ENCODE results near the gene MAGEB2. TPM values are rescaled to one million over a fixed set of nuclear protein-coding genes. Genes with fewer than 3 reads are reported as not detected.

Gene MAGEB2
- total and polyA plus RNA-seq, 2 donors (not counting 1 experiment from before 2014, with no cell fraction given) = not detected

GRCh38 chrX:30181353-30181752, 34.0 kb upstream of the MAGEB2 start:
- no peaks in the 10 kb centered on the region for H3K4me1 Mint-ChIP-seq

GRCh38 chrX:30183554-30183953, 31.8 kb upstream of the MAGEB2 start:
- H3K79me2 ChIP-seq (ENCODE audit: control insufficient read depth, insufficient read depth, low read length) = no peaks in the 10 kb centered on the region
- H3K27ac ChIP-seq (ENCODE audit: low read length in 2 of 2) = no peak overlapping the region
- H3K36me3 ChIP-seq (replicated peaks in 1 of 2; ENCODE audit: control extremely low read depth in 1 of 2, control insufficient read depth in 1 of 2, extremely low read depth in 1 of 2, insufficient read depth in 2 of 2, low read length in 1 of 2) = no peaks in the 10 kb centered on the region
- no peak for ATAC-seq (ENCODE audit: low read depth)
- POLR2A ChIA-PET = no interaction called here
- no peaks in the 10 kb centered on the region for H3K9me3 ChIP-seq (ENCODE audit: control extremely low read depth in 1 of 3, control insufficient read depth in 2 of 3, insufficient read depth in 1 of 3, low read length in 2 of 3)
- H2AFZ ChIP-seq (ENCODE audit: insufficient read depth, low read depth, low read length, poor library complexity, severe bottlenecking) = no peak overlapping the region
- WGBS (ENCODE audit: insufficient coverage) = no CpG with 5 or more reads among the region's 3 CpGs
- H3K4me1 ChIP-seq (ENCODE audit: control insufficient read depth in 2 of 2, insufficient read depth in 2 of 2, low read length in 2 of 2) = no peaks in the 10 kb centered on the region
- intact Hi-C loops (cut with micrococcal nuclease) = no loop called here
- DNase-seq = no peak
- no peak overlapping the region for H3K4me3 ChIP-seq (ENCODE audit: control extremely low read depth in 1 of 5, extremely low read depth in 1 of 5, insufficient read depth in 1 of 5, low read depth in 2 of 5, low read length in 4 of 5)
- H3K27me3 ChIP-seq (replicated peaks in 1 of 4; ENCODE audit: control extremely low read depth in 1 of 4, control insufficient read depth in 3 of 4, insufficient read depth in 4 of 4, low read length in 3 of 4) = no peaks in the 10 kb centered on the region
- no peaks in the 10 kb centered on the region for H3K9me3 Mint-ChIP-seq (ENCODE audit: insufficient read depth)
- H3K9ac ChIP-seq (ENCODE audit: low read length) = no peak overlapping the region
- H3K27me3 Mint-ChIP-seq = peaks cover 5% of the 10 kb centered on the region
- no peaks in the 10 kb centered on the region for H3K4me1 Mint-ChIP-seq
- no peak overlapping the region for H3K4me3 Mint-ChIP-seq
- H4K20me1 ChIP-seq (ENCODE audit: control insufficient read depth, insufficient read depth, low read length, poor library complexity, severe bottlenecking) = no peaks in the 10 kb centered on the region
- H3K4me2 ChIP-seq (replicated peaks; ENCODE audit: low read depth, low read length, poor library complexity, severe bottlenecking) = no peak overlapping the region
- CTCF ChIA-PET = no interaction called here
- TF ChIP-seq EZH2 (IDR thresholded peaks at IDR 0.05; ENCODE audit: borderline replicate concordance, insufficient read depth, low read depth, low read length, poor library complexity, severe bottlenecking) (no peak), CTCF (IDR thresholded peaks at IDR 0.05) (no peak)
- no peak overlapping the region for H3K27ac Mint-ChIP-seq

More at GRCh38 chrX:30181353-30181752, 34.0 kb upstream of the MAGEB2 start:
- H3K79me2 ChIP-seq (ENCODE audit: control insufficient read depth, insufficient read depth, low read length) = no peaks in the 10 kb centered on the region
- Mint-ChIP-seq H3K27ac (no peak overlapping the region), H3K4me3 (no peak overlapping the region), H3K9me3 (ENCODE audit: insufficient read depth) (no peaks in the 10 kb centered on the region), H3K27me3 (peaks cover 5% of the 10 kb centered on the region)
- no peak overlapping the region for H3K9ac ChIP-seq (ENCODE audit: low read length)
- no CpG with 5 or more reads among the region's 1 CpG for WGBS (ENCODE audit: insufficient coverage)
- no peaks in the 10 kb centered on the region for H3K27me3 ChIP-seq (replicated peaks in 1 of 4; ENCODE audit: control extremely low read depth in 1 of 4, control insufficient read depth in 3 of 4, insufficient read depth in 4 of 4, low read length in 3 of 4)
- no peak overlapping the region for H2AFZ ChIP-seq (ENCODE audit: insufficient read depth, low read depth, low read length, poor library complexity, severe bottlenecking)
- no peaks in the 10 kb centered on the region for H4K20me1 ChIP-seq (ENCODE audit: control insufficient read depth, insufficient read depth, low read length, poor library complexity, severe bottlenecking)
- ATAC-seq (ENCODE audit: low read depth) = no peak
- H3K4me1 ChIP-seq (ENCODE audit: control insufficient read depth in 2 of 2, insufficient read depth in 2 of 2, low read length in 2 of 2) = no peaks in the 10 kb centered on the region
- H3K36me3 ChIP-seq (replicated peaks in 1 of 2; ENCODE audit: control extremely low read depth in 1 of 2, control insufficient read depth in 1 of 2, extremely low read depth in 1 of 2, insufficient read depth in 2 of 2, low read length in 1 of 2) = no peaks in the 10 kb centered on the region
- ChIA-PET POLR2A (no interaction called here), CTCF (no interaction called here)
- H3K27ac ChIP-seq (ENCODE audit: low read length in 2 of 2) = no peak overlapping the region
- no peak overlapping the region for H3K4me3 ChIP-seq (ENCODE audit: control extremely low read depth in 1 of 5, extremely low read depth in 1 of 5, insufficient read depth in 1 of 5, low read depth in 2 of 5, low read length in 4 of 5)
- no peak for DNase-seq
- intact Hi-C loops (cut with micrococcal nuclease) = no loop called here
- H3K4me2 ChIP-seq (replicated peaks; ENCODE audit: low read depth, low read length, poor library complexity, severe bottlenecking) = no peak overlapping the region
- no peaks in the 10 kb centered on the region for H3K9me3 ChIP-seq (ENCODE audit: control extremely low read depth in 1 of 3, control insufficient read depth in 2 of 3, insufficient read depth in 1 of 3, low read length in 2 of 3)
- TF ChIP-seq EZH2 (IDR thresholded peaks at IDR 0.05; ENCODE audit: borderline replicate concordance, insufficient read depth, low read depth, low read length, poor library complexity, severe bottlenecking) = no peak
- no peak for TF ChIP-seq CTCF (IDR thresholded peaks at IDR 0.05)
